ENCODE data around the gene SCN4B. TPM values are rescaled to one million over a fixed set of nuclear protein-coding genes. Genes with fewer than 3 reads are reported as not detected.

The SCN4B gene
- total RNA-seq, 1 donor from 2014 or later = 0.89 TPM

- Mint-ChIP-seq H3K27me3 (ENCODE audit: low read depth, unreplicated experiment) (peaks cover 80% of the 10 kb centered on the region), H3K9me3 (ENCODE audit: unreplicated experiment) (no peaks in the 10 kb centered on the region)
- FAIRE-seq = no peak
These were observed 7.1 kb downstream of the SCN4B start for GRCh38 chr11:118145285-118146227.

GRCh38 chr11:118144301-118145268, 8.0 kb downstream of the SCN4B start:
- TF ChIP-seq CTCF (IDR thresholded peaks at IDR 0.05; ENCODE audit: insufficient read depth, low read depth, low read length) (no peak), EZH2 (IDR thresholded peaks at IDR 0.05; ENCODE audit: insufficient read depth, low read length) (peak; percentile 7)
- Histone ChIP-seq H2AFZ (ENCODE audit: low read depth, low read length) (peak overlapping the region; percentile 92), H3K4me2 (ENCODE audit: low read length) (no peak overlapping the region), H3K9me3 (ENCODE audit: insufficient read depth, low read depth, low read length) (no peaks in the 10 kb centered on the region), H4K20me1 (ENCODE audit: insufficient read depth, low read length) (no peaks in the 10 kb centered on the region), H3K79me2 (ENCODE audit: insufficient read depth, low read length) (no peaks in the 10 kb centered on the region), H3K4me1 (ENCODE audit: insufficient read depth, low read length) (peaks cover 5% of the 10 kb centered on the region), H3K27ac (ENCODE audit: low read depth, low read length) (no peak overlapping the region), H3K4me3 (ENCODE audit: insufficient read depth, low read depth, low read length) (no peak overlapping the region), H3K27me3 (ENCODE audit: insufficient read depth, low read length) (peaks cover 31% of the 10 kb centered on the region), H3K36me3 (ENCODE audit: insufficient read depth, low read length) (no peaks in the 10 kb centered on the region), H3K9ac (ENCODE audit: low read length) (no peak overlapping the region)
- peaks cover 2% of the 10 kb centered on the region for H3K4me1 Mint-ChIP-seq (ENCODE audit: low read depth, unreplicated experiment)
- DNase-seq (ENCODE audit: low read depth) = no peak
- no peak overlapping the region for H3K27ac Mint-ChIP-seq (ENCODE audit: unreplicated experiment)
- no peak for FAIRE-seq
- H3K4me3 Mint-ChIP-seq (ENCODE audit: unreplicated experiment) = peak overlapping the region; percentile 2
- H3K27me3 Mint-ChIP-seq (ENCODE audit: low read depth, unreplicated experiment) = peaks cover 76% of the 10 kb centered on the region
- H3K36me3 Mint-ChIP-seq (ENCODE audit: low read depth, unreplicated experiment) = no peaks in the 10 kb centered on the region
- no peaks in the 10 kb centered on the region for H3K9me3 Mint-ChIP-seq (ENCODE audit: unreplicated experiment)

More at GRCh38 chr11:118145285-118146227, 7.1 kb downstream of the SCN4B start:
- H3K4me2 ChIP-seq (ENCODE audit: low read length) = peak overlapping the region; percentile 97
- H3K4me3 Mint-ChIP-seq (ENCODE audit: unreplicated experiment) = peak overlapping the region; percentile 68
- TF ChIP-seq EZH2 (IDR thresholded peaks at IDR 0.05; ENCODE audit: insufficient read depth, low read length) (peak; percentile 76), CTCF (IDR thresholded peaks at IDR 0.05; ENCODE audit: insufficient read depth, low read depth, low read length) (peak; percentile 65)
- H3K27ac ChIP-seq (ENCODE audit: low read depth, low read length) = no peak overlapping the region
- H2AFZ ChIP-seq (ENCODE audit: low read depth, low read length) = peak overlapping the region; percentile 92
- H3K79me2 ChIP-seq (ENCODE audit: insufficient read depth, low read length) = no peaks in the 10 kb centered on the region
- H4K20me1 ChIP-seq (ENCODE audit: insufficient read depth, low read length) = no peaks in the 10 kb centered on the region
- H3K27me3 ChIP-seq (ENCODE audit: insufficient read depth, low read length) = peaks cover 31% of the 10 kb centered on the region
- H3K36me3 ChIP-seq (ENCODE audit: insufficient read depth, low read length) = no peaks in the 10 kb centered on the region
- H3K4me1 Mint-ChIP-seq (ENCODE audit: low read depth, unreplicated experiment) = peaks cover 2% of the 10 kb centered on the region
- peak overlapping the region; percentile 46 for H3K9ac ChIP-seq (ENCODE audit: low read length)
- peak overlapping the region; percentile 63 for H3K4me3 ChIP-seq (ENCODE audit: insufficient read depth, low read depth, low read length)
- no peaks in the 10 kb centered on the region for H3K9me3 ChIP-seq (ENCODE audit: insufficient read depth, low read depth, low read length)
- H3K36me3 Mint-ChIP-seq (ENCODE audit: low read depth, unreplicated experiment) = no peaks in the 10 kb centered on the region
- no peak overlapping the region for H3K27ac Mint-ChIP-seq (ENCODE audit: unreplicated experiment)
- peak; percentile 10 for DNase-seq (ENCODE audit: low read depth)
- H3K4me1 ChIP-seq (ENCODE audit: insufficient read depth, low read length) = peaks cover 5% of the 10 kb centered on the region
